GM19043 (cell line): ENCODE data around the gene DRAM1.
A peak's percentile ranks its signal among the peaks of the same experiment; 100 is the strongest.
"Not testable (repeated sequence)": the region's sequence is repeated elsewhere in the genome, so short reads cannot be mapped to it uniquely, and the experiment has no call there.

Experiments used
- ATAC-seq: cut with Tn5 transposase; IDR thresholded peaks from one replicate; pipeline ENCODE4 v1.9.1; 2021; ENCODE audit warnings: low read depth; ENCODE audit not compliant: unreplicated experiment

The DRAM1 gene

DNA sequence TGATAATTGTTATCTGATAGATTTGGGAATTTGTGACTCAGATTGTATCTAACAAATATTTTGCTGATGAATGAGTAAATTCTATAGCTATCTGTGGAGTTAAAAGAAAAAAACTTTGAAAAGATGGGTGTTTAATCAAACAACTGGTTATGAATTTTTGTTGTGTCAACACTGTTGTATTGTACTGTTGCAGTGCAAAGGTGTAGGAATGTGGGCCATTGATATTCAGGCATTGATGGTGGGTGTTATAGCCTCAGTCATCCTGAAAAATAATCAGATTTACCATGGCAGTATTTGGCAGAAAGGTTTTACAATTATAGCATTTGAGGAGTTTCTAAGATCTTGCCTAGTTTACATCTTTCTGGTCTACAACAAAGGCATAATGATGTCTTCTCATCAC, 15.4 kb downstream of the DRAM1 start:
- no peak for ATAC-seq

DNA sequence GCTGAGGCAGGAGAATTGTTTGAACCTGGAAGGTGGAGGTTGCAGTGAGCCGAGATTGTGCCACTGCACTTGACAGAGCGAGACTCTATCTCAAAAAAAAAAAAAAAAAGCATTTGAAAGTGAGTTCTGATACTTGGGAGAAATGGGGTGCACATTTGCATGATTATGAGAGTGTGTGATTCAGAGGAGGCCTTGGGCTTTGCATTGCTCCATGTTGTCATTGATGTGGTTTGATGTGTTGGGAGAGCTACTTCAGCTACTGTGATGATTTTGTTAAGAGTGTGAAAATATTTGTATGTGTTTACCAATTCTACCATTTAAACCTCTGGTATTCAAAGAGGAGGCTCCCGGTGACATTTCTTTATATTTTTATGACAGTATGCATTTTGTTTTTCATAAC, 24.4 kb downstream of the DRAM1 start:
- no peak for ATAC-seq

DNA sequence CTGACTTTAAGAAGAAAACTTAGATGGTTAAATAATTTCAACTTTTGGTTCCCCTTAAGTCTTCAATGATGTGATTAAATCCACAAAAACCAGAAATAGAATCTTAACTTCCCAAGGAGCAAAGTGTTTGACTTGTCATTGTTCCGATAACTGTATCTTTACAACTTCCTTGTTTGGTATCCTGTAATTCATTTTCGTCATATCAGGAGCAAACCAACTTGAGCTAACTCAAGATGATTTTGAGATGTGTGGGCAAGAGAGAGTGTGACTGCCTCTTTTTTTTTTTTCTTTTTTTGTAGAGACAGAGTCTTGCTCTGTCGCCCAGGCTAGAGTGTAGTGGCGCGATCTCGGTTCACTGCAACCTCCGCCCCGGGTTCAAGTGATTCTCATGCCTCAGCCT, 25.3 kb downstream of the DRAM1 start:
- ATAC-seq = no peak

DNA sequence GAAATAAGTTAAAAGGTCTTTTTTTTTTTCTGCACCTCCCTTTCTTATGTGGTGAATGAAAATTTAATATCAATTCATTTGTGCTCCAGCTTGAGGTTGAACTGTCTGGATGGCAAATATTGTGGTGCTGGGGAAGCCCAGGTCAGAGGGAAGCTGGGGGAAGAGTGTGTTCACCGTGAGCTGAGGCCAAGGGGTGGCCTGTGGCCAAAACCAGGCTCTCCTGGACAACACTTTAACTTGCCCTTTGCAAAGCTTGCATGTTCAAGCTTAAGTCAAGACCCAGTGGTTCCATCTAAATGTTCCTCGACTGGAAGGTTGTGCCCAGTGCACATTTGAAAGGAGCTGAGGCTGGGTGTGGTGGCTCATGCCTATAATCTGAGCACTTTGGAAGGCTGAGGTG, 28.8 kb downstream of the DRAM1 start:
- ATAC-seq = no peak

DNA sequence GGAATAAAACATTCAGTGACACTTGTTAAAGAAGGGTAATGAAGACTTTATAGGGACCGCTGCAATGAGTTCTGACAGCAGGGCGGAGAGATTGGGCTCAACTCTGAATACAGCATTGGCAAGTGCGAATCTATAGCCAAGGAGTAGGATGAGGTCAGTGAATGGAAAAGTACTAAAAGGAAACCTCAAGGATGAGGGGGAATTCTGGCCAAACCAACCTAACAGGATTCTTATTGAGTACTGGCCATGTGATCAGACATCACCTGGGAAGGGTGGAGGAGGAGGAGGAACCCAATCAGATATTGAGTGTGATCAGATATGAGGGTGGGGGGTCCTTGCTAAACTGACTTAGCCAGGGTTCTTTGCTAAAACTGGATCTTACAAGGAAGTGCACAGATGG, 31.0 kb downstream of the DRAM1 start:
- ATAC-seq = no peak

DNA sequence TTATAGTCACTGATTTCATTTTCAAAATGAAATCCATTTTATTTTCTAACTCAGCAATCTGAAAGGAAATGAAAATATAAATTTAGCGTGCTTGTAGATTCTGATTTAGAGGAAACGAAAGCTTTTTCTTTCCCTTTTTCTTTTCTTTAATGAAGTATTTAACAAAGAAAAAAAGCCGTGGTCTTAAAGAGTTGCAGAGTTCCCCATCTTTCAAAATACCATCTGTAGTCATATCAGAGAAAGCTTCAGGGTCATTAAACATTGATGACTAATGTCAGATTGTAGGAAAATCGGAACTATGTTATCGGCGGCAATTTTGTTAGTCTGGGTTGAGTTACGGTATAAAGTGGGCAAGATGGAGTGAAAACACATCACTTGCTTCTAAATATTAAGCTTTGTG, 32.3 kb downstream of the DRAM1 start:
- ATAC-seq = no peak

DNA sequence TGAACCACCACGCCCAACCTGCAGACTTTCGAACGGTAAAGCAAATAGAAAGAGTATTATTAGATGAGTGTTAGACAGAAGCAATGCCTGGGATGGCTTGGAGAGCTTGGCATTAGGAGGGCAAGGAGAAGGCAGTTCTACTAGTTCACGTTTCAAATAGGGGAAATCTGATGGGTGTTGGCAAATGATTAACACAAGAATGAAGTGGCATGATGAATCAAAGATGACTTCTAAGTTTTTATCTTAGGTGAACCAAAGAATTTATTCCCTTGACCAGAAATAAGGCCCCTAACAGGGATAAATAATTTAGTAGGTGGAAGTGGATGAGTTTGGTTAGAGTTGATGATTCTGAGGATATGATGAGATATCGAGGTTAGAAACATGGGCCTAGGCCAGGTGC, 38.5 kb downstream of the DRAM1 start:
- no peak for ATAC-seq

DNA sequence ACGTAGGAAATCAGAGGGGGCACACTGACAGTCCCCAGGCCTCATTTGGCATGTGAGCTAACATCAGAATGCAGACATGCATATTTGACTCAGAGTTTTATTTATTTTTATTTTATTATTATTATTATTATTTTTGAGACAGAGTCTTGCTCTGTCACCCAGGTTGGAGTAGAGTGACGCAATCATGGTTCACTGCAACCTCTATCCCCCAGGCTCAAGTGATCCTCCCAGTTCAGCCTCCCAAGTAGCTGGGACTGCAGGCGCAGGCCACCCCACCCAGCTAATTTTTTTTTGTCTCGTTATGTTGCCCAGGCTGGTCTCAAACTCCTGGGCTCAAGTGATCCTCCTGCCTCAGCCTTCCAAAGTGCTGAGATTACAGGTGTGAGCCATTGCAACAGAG, 41.4 kb downstream of the DRAM1 start:
- not testable (repeated sequence) for ATAC-seq

DNA sequence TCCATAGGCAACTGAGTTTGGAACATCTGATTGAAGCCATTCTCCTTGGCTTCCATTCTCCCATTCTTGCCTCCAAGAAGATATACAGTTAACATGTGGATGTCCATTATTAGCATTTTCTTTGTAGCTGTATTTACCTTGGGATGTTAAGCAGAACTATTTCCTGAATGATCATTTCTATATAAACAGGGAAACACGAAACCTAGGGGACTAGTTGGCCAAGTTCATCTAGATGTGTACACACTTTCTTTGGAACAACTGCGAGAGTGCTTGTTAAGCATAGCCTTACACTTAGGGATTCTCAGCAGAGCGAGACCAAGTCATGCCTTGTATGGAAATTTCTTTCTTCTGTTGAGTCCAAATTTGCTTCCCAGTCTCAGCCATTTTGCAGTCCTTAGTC, 42.1 kb downstream of the DRAM1 start:
- ATAC-seq = no peak

DNA sequence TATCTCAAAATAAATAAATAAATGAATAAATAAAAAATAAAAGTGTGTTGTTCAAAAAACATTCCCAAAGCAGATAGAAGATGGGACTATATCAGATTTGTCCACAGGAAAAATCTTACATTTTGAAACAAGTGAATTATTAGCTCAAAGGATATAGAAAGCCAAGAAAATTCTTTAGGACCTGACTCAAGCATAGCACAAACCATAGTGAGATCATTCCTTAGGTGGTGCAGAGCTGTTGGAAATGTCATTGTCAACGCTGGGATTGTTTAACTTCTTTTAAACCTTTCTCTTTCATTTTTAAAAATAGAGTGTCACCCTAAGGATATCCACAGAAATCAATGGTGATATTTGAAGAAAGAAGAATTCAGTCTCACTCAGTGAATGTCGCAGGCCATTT, 43.5 kb downstream of the DRAM1 start:
- ATAC-seq = no peak

DNA sequence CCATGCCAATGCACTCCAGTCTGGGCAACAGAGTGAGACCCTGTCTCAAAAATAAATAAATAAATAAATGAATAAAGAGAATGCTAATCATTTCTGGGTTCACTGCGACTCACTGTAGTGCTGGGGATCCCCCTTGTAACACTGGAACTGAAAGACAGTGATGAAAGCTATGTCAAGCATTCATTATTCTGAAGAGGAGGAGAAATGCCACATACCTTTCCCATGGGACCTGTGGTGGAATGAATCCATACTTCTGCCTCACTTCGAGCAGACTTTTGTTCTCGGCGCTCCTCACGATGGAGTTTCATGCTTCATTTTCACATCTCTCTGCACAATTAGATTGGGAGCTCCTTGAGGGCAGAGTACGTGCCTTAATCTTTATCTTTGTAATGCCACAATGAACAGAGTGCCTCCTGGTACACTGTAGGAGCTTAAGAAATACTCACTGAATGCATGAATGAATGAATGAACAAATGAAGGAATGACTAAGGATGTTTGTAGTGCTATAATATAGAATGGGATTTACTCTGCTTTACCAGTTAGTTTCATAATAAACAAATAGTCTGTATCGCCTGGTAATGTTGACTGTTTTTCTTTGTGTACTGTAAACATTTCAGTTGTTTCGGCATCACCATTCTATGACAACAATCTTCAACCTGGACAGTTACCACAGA, 45.8 kb downstream of the DRAM1 start:
- peak; percentile 41 for ATAC-seq

DNA sequence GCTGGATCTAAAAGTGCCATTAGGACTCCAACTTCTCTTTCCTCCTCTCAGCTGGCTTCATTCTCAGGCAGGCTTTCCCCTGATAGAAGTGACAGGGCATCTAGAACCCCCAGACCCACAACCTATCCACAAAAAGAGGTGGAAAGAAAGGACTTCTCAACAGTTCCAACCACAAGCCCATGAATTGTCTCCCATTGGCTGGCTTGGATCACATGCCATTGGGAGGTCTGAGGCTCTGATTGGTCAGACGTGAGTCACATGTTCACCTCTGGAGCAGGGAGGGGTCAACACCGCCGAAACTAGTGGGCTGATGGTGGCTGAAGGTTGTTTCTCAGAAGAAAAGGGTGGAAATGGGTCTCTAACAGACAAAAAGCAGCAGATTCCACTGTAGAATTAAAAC, 47.2 kb downstream of the DRAM1 start:
- ATAC-seq = no peak

DNA sequence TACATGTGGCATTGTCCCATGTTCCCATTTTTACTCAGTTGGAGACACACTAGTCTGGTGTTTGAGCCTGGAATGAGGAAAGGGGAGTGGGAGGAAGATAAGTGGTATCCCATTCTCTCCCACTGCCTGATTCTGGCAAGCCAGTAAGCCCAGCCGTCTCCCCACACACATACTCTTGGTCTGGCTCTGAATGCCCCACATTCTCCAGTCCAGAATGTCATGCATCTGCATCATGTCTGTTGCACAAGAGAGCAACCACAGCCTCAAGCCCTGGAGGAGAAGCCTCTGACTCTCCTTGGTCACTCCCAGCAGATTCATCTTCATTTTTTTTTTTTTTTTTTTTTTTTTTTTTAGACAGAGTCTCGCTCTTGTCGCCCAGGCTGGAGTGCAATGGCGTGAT, 48.0 kb downstream of the DRAM1 start:
- ATAC-seq = no peak

DNA sequence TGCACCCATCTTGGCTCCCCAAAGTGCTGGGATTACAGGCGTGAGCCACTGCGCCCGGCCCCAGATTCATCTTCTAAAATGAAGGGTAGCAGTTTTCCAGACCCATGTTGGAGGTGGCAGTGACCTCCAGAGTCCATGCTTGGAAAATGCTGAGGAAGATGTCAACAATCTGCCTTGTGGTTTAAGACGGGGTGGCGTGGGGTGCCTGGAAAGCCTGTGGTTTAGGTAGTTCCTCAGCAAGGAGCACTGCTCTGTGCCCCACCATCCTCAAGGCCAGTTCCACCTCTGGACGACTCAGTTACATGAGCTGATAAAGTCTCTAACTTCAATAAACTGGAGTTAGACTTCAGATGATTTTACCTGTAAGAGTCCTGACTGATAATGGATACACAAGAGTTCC, 48.6 kb downstream of the DRAM1 start:
- ATAC-seq = no peak

DNA sequence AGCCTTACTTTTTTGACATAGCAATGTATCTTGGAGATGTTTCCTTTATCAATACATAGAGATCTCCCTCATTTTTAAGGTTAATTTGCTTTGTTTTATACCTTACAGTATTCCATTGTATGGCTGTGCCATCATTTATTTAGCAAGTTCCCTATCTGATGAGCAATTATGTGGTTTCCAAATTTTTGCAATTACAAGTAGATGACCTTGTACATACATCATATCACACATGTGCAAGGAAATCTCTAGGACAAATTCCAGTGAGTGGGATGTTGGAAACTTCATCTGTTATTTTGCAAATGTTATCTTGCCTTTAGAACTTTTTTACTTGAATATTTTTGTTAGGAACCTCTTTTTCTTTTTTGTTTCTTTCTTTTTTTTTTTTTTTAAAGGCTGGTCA, 49.7 kb downstream of the DRAM1 start:
- ATAC-seq = no peak

DNA sequence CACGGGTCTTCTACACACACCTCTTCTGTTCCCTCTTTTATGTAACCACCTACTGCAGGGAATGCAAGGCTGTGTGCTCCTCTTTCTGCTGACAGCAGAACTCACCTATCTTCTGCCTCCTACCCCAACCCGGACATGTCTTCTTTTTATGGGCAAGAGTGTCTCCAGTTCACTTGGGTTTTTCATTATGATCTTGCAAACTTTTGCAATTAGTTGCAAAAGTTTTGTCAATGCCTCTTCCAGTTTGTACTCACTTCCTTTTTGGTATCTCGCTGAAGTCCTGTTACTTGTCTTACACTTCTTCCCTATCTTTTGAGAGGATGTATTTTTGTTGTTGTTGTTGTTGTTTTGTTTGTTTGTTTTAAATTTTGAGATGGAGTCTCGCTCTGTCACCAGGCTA, 50.6 kb downstream of the DRAM1 start:
- ATAC-seq = no peak

DNA sequence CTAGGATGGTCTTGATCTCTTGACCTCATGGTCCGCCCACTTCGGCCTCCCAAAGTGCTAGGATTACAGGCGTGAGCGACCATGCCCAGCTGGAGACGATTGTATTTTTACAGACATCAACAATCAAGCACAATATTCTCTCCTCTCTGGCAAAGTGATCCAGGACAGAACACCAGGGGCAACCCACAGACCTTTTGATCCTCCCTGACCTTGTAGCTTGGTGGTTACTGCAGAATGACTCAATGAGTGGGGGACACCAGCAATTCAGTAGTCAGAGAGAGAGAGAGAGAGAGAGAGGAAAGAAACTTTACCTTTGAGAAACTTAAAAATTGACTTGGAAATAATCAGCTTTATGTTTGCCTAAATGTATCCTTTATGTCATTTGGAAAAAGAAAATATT, 51.2 kb downstream of the DRAM1 start:
- no peak for ATAC-seq

DNA sequence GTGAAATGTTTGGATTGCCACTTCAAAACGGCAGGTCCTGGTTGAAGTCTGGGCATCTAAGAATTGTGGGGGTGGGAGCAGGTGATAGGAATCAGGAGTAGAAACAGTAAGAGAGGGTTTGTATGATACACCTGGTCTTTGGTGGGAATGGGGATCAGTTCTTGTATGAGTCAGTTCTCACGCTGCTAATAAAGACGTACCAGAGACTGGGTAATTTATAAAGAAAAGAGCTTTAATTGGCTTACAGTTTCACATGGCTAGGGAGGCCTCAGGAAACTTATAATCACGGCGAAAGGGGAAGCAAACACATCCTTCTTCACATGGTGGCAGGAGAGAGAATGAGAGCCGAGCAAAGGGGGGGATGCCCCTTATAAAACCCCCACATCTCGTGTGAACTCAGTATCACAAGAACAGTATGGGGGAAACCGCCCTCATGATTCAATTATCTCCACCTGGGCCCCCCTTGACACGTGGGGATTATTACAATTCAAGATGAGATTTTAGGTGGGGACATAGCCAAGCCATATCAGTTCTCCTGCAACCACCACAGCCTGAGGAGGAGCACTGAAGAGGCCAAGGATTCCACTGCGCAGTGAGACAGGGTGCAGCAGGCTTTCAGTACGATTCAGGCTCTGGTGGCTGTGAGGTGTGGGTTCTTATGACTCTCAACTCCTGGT, 52.1 kb downstream of the DRAM1 start:
- ATAC-seq = no peak

DNA sequence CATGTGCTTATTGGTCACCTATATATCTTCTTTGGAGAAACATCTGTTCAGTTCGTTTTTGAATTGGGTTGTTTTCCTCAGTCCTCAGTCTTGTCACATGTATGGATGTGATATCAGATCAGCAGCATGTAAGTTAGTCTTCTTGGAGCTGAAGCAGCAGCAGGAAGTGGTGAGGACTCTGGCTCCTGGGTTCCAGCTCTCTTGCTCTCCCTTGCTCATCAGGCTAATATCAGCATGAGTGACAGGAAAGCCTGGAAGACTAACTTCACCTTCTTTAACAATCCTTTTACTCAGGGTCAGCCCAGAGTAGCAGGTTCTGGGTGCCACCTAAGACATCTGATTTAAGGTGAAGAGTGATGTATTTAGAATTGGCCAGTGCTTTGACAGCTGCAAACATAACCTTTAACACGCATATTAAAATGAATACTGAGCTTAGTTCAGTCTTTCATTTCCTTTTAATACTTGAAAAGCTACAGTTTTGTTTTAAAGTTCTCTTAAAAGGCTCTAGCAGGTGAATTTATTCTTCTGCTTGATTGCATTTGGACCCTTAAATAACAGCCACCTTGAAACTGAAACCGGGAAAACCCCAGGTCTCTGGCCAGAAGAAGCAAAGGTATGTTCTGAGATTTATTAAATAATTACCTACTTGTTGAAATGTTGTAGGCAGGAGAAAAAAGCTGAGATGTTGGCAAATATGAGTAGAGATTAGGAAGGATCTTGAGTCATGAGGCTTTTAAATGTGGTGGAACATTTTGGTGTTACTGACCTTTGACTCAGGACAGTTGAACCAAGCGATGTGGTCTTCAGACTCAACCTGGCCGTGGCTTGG, 54.3 kb downstream of the DRAM1 start:
- ATAC-seq = peak; percentile 46

DNA sequence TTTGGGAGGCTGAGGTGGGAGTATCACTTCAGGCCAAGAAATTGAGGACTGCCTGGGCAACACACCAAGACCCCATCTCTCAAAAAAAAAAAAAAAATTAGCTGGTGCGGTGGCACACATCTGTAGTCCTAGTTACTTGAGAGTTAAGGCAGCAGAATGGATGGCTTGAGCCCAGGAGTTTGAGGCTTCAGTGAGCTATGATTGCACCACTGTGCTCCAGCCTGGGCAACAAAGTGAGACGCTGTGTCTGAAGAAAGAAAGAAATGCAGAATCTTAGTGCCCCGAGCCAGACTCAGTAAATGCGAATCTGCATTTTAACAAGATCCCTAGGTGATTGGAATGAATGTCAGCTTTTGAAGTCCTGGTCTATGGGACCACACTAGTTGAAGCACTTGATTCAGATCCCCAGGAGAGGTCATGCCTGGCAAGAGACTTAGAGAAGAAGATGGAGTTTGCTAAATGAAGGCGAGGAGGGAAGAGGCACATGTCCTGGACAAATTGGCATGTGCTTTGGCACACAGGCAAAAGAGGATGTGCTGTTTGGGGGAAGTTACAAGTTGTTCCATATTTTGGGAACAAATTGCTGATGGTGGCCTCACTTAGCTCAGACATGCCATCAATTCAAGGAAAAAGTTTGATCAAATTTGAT, 56.6 kb downstream of the DRAM1 start:
- ATAC-seq = no peak
